Measurements from ENCODE around the gene ARL16.

DNA sequence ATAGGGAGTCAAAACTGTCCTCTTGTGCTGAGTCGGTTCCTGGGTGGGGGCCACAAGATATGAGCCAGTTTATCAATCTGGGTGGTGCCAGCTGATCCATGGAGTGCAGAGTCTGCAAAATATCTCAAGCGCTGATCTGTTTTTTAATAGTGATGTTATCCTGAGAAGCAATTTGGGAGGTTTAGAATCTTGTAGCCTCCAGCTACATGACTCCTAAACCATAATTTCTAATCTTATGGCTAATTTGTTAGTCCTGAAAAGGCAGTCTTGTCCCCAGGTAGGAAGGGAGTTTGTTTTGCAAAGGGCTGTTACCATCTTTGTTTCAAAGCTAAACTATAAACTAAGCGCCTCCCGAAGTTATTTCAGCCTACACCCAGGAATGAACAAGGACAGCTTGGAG is 44.9 kb downstream of the ARL16 start:
- TF ChIP-seq, protein P1, sequence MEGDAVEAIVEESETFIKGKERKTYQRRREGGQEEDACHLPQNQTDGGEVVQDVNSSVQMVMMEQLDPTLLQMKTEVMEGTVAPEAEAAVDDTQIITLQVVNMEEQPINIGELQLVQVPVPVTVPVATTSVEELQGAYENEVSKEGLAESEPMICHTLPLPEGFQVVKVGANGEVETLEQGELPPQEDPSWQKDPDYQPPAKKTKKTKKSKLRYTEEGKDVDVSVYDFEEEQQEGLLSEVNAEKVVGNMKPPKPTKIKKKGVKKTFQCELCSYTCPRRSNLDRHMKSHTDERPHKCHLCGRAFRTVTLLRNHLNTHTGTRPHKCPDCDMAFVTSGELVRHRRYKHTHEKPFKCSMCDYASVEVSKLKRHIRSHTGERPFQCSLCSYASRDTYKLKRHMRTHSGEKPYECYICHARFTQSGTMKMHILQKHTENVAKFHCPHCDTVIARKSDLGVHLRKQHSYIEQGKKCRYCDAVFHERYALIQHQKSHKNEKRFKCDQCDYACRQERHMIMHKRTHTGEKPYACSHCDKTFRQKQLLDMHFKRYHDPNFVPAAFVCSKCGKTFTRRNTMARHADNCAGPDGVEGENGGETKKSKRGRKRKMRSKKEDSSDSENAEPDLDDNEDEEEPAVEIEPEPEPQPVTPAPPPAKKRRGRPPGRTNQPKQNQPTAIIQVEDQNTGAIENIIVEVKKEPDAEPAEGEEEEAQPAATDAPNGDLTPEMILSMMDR (IDR thresholded peaks at IDR 0.05; ENCODE audit: low read depth, low read length) = no peak
- no peak for TF ChIP-seq EZH2phosphoT487 (IDR thresholded peaks at IDR 0.05; ENCODE audit: low read depth)

All from OCI-LY3 (cell line).